Glutamatergic neuron (in vitro differentiated cells): ENCODE results near the gene DNAH9. TPM values are rescaled to one million over a fixed set of nuclear protein-coding genes. Genes with fewer than 3 reads are reported as not detected.
"Not testable (repeated sequence)": the region's sequence is repeated elsewhere in the genome, so short reads cannot be mapped to it uniquely, and the experiment has no call there.

Source experiments
- DNase-seq: peaks from one replicate; pipeline ENCODE4 v3.0.0; 2022
- H3K27ac Mint-ChIP-seq: one replicate; pipeline ENCODE4 v1.8.0; 2020; ENCODE audit warnings: mild to moderate bottlenecking, mixed read lengths, inconsistent platforms; ENCODE audit not compliant: unreplicated experiment
- H3K27me3 Mint-ChIP-seq: one replicate; pipeline ENCODE4 v1.8.0; 2020; ENCODE audit warnings: mild to moderate bottlenecking, moderate library complexity, mixed read lengths, inconsistent platforms; ENCODE audit not compliant: unreplicated experiment
- H3K36me3 Mint-ChIP-seq: one replicate; pipeline ENCODE4 v1.8.0; 2020; ENCODE audit warnings: mild to moderate bottlenecking, mixed read lengths, inconsistent platforms; ENCODE audit not compliant: unreplicated experiment
- H3K4me1 Mint-ChIP-seq: one replicate; pipeline ENCODE4 v1.8.0; 2020; ENCODE audit warnings: mild to moderate bottlenecking, low read depth, mixed read lengths, inconsistent platforms; ENCODE audit not compliant: unreplicated experiment
- H3K4me3 Mint-ChIP-seq: one replicate; pipeline ENCODE4 v1.8.0; 2020; ENCODE audit warnings: mild to moderate bottlenecking, mixed read lengths, inconsistent platforms; ENCODE audit not compliant: unreplicated experiment
- H3K9me3 Mint-ChIP-seq: one replicate; pipeline ENCODE4 v1.8.0; 2020; ENCODE audit warnings: mild to moderate bottlenecking, moderate library complexity, mixed read lengths, inconsistent platforms; ENCODE audit not compliant: unreplicated experiment
- total RNA-seq: library from RNA; stranded (reverse); fragmentation: NEBNext Ultra II Directional; extraction: Animal tissue kit (Norgen Biotek cat#: 25700); gene quantifications from one replicate; pipeline ENCODE4 v1.2.1, GENCODE V29; 2021; ENCODE audit not compliant: unreplicated experiment
- TF ChIP-seq, protein P1 (sequence below): fragments of 200-600 bp; sonication (generic); IDR thresholded peaks from one replicate; pipeline ENCODE4 v1.5.0; 2021; ENCODE audit not compliant: partially characterized antibody, unreplicated experiment

The DNAH9 gene
- total RNA-seq, 1 donor from 2014 or later = 0.86 TPM

GRCh38 chr17:11948789-11949188 is 350.5 kb downstream of the DNAH9 start:
- Mint-ChIP-seq H3K4me1 (no peaks in the 10 kb centered on the region), H3K27ac (no peak overlapping the region), H3K27me3 (no peaks in the 10 kb centered on the region), H3K9me3 (peaks cover 1% of the 10 kb centered on the region), H3K36me3 (peaks cover 3% of the 10 kb centered on the region), H3K4me3 (no peak overlapping the region)
- TF ChIP-seq, protein P1, sequence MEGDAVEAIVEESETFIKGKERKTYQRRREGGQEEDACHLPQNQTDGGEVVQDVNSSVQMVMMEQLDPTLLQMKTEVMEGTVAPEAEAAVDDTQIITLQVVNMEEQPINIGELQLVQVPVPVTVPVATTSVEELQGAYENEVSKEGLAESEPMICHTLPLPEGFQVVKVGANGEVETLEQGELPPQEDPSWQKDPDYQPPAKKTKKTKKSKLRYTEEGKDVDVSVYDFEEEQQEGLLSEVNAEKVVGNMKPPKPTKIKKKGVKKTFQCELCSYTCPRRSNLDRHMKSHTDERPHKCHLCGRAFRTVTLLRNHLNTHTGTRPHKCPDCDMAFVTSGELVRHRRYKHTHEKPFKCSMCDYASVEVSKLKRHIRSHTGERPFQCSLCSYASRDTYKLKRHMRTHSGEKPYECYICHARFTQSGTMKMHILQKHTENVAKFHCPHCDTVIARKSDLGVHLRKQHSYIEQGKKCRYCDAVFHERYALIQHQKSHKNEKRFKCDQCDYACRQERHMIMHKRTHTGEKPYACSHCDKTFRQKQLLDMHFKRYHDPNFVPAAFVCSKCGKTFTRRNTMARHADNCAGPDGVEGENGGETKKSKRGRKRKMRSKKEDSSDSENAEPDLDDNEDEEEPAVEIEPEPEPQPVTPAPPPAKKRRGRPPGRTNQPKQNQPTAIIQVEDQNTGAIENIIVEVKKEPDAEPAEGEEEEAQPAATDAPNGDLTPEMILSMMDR = no peak
- DNase-seq = no peak

GRCh38 chr17:11949571-11949970 is 351.3 kb downstream of the DNAH9 start:
- H3K4me1 Mint-ChIP-seq, DNase-seq, H3K9me3 Mint-ChIP-seq, H3K4me3 Mint-ChIP-seq, H3K36me3 Mint-ChIP-seq, H3K27ac Mint-ChIP-seq, H3K27me3 Mint-ChIP-seq: not testable (repeated sequence)

GRCh38 chr17:11950771-11951519 is 352.7 kb downstream of the DNAH9 start:
- Mint-ChIP-seq H3K27me3 (no peaks in the 10 kb centered on the region), H3K27ac (no peak overlapping the region), H3K9me3 (peaks cover 4% of the 10 kb centered on the region), H3K4me3 (no peak overlapping the region), H3K4me1 (no peaks in the 10 kb centered on the region), H3K36me3 (peaks cover 7% of the 10 kb centered on the region)
- TF ChIP-seq, protein P1 = no peak
- DNase-seq = no peak

DNA sequence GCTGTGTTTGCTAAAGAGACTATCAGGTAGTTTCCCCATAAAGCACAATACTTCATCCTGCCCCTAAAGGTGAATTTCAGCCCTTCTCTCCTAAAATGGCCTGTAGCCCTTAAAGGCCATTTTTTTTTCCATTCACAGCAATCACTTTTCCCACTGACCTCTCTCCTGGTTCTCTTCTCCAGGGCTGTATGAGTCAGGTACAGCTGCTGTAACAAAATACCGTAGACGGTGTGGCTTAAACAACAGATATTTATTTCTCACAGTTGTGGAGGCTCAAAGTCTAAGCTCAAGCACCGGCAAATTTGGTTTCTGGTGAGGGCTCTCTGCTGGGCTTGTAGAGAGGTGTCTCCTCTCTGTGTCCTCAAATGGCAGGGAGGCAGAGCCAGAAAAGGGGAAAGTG is 354.3 kb downstream of the DNAH9 start:
- H3K27me3 Mint-ChIP-seq = no peaks in the 10 kb centered on the region
- no peaks in the 10 kb centered on the region for H3K4me1 Mint-ChIP-seq
- no peak for DNase-seq
- TF ChIP-seq, protein P1 = no peak
- H3K4me3 Mint-ChIP-seq = no peak overlapping the region
- H3K9me3 Mint-ChIP-seq = peaks cover 4% of the 10 kb centered on the region
- H3K27ac Mint-ChIP-seq = no peak overlapping the region
- peaks cover 7% of the 10 kb centered on the region for H3K36me3 Mint-ChIP-seq

DNA sequence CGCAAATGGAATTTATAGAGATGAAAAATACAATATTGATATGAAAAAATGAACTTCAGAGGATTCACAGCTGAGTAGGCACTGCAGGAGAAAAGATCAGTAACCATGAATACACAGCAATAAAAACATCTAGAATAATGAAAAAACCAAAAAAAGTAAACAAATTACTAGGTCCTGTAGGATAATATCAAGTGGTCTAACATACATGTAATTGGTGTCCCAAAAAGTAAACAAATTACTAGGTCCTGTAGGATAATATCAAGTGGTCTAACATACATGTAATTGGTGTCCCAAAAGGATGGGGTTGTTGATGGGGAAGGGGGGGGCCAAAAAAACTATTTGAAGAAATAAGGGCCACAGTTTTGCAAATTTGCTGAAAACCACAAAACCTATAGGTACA is 355.7 kb downstream of the DNAH9 start:
- no peak overlapping the region for H3K27ac Mint-ChIP-seq
- H3K4me3 Mint-ChIP-seq = no peak overlapping the region
- H3K36me3 Mint-ChIP-seq = peaks cover 7% of the 10 kb centered on the region
- H3K27me3 Mint-ChIP-seq = no peaks in the 10 kb centered on the region
- peaks cover 4% of the 10 kb centered on the region for H3K9me3 Mint-ChIP-seq
- TF ChIP-seq, protein P1 = no peak
- H3K4me1 Mint-ChIP-seq = no peaks in the 10 kb centered on the region
- no peak for DNase-seq
